LNCaP clone FGC (cell line): ENCODE measurements around the gene PPP1CC.
A peak's percentile ranks its signal among the peaks of the same experiment; 100 is the strongest.
"Not testable (repeated sequence)": the region's sequence is repeated elsewhere in the genome, so short reads cannot be mapped to it uniquely, and the experiment has no call there.

Source experiments
- DNase-seq: peaks from one replicate; pipeline ENCODE4 v3.0.0-alpha.2; 2011; ENCODE audit warnings: low read depth
- H3K4me3 ChIP-seq: 2 replicates; pipeline ENCODE4 v1.5.1; 2011; ENCODE audit warnings: mild to moderate bottlenecking, low read depth, low read length, control low read depth
- CTCF ChIP-seq: IDR thresholded peaks from 2 replicates; pipeline ENCODE4 v1.5.1; 2012; ENCODE audit warnings: mild to moderate bottlenecking; ENCODE audit not compliant: control insufficient read depth, insufficient read depth; ENCODE audit errors: extremely low read depth

The PPP1CC gene

GRCh38 chr12:110744151-110744571 lies 1.5 kb upstream of the PPP1CC start:
- no peak overlapping the region for H3K4me3 ChIP-seq
- no peak for DNase-seq
- TF ChIP-seq CTCF, result no peak

DNA sequence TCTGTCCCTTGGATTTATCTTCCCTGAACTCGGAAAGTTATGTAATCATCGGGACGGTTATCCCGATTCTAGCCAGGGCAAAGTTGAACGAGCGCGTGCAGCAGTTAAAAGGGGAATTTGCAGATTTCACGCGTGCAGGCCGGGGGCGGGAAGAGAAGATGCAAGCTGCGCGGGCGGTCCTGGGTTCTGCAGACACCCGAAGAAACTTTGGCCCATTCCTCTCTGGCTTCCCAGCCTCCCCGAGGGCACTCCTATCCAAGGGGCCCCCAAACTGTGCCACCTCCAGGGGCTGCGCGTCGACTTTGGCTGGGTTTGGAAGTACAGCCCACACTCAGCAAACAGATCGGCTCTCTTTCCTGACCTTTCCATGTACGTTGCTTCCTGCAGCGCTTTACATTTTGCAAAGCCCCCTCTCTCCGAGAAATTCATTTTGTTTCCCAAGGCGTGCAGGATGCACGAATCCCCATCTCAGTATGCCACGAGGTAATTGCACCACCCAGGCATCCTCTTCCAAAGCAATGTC lies 941 bp upstream of the PPP1CC start:
- DNase-seq, result no peak
- peak overlapping the region; percentile 90 for H3K4me3 ChIP-seq
- no peak for TF ChIP-seq CTCF

GRCh38 chr12:110742096-110742717 lies 484 bp downstream of the PPP1CC start:
- no peak for DNase-seq
- H3K4me3 ChIP-seq, result peak overlapping the region; percentile 90
- TF ChIP-seq CTCF, result no peak

GRCh38 chr12:110741341-110742095 lies 1.2 kb downstream of the PPP1CC start:
- DNase-seq, result no peak
- TF ChIP-seq CTCF, result no peak
- peak overlapping the region; percentile 90 for H3K4me3 ChIP-seq

DNA sequence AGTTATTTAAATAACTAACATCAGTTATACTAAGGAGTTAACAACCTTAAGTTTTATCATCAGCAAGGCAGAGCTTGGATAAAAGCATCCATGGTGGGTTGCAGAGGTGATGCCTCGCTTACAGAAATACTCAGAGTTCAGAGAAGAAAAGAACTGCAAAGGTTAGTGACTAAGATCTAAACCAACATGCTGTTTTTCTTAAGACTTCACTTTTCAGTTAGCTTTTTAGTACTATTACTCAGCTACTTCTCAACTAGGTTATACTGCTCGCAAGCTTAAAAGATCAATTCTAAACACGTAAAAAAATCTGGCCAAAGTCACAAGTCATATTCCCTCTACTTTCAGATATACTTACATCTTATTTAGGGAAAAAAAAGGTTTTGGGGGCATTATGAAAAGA lies 2.8 kb downstream of the PPP1CC start:
- no peak overlapping the region for H3K4me3 ChIP-seq
- TF ChIP-seq CTCF, result no peak
- DNase-seq, result no peak

- TF ChIP-seq CTCF, result no peak
- DNase-seq, result no peak
- no peak overlapping the region for H3K4me3 ChIP-seq
Measured at GRCh38 chr12:110739488-110739887, 3.2 kb downstream of the PPP1CC start.

DNA sequence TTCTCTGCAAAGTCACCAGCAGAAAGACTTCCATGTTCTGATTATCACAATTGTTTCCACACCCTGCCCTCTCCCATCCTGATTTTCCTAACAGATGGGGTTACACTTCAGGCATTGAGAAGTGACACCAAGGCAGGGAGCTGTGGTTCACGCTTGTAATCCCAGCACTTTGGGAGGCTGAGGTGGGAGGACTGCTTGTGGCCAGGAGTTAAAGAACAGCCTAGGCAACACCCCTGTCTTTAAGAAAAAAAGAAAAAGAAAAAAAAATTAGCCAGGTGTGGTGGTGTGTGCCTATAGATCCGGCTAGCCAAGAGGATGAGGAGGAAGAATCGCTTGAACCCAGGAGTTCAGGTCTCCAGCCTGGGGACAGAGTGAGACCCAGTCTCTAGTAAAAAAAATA lies 5.2 kb downstream of the PPP1CC start:
- TF ChIP-seq CTCF, result no peak
- DNase-seq, result no peak
- H3K4me3 ChIP-seq, result no peak overlapping the region

- not testable (repeated sequence) for H3K4me3 ChIP-seq, DNase-seq
Measured at GRCh38 chr12:110737016-110737415, 5.7 kb downstream of the PPP1CC start.
